Neural cell (in vitro differentiated cells): Measurements from ENCODE around the gene ZNF548. TPM values are rescaled to one million over a fixed set of nuclear protein-coding genes. Genes with fewer than 3 reads are reported as not detected.
"Not testable (repeated sequence)": the region's sequence is repeated elsewhere in the genome, so short reads cannot be mapped to it uniquely, and the experiment has no call there.

Experiments used
- H2AFZ ChIP-seq: fragments of 200-600, 300-800 bp; sonication (generic), shearing (Covaris generic); 2 replicates; pipeline ENCODE4 v1.6.0; 2014; ENCODE audit warnings: low read depth, mild to moderate bottlenecking, antibody characterized with exemption, low read length, moderate library complexity
- H3F3A ChIP-seq: fragments of 200-600 bp; shearing (Covaris generic); 2 replicates; pipeline ENCODE4 v1.6.1; 2016; ENCODE audit warnings: mild to moderate bottlenecking, moderate library complexity, mixed read lengths, antibody characterized with exemption, low read length; ENCODE audit not compliant: insufficient read depth, poor library complexity, severe bottlenecking
- H3K27ac ChIP-seq: fragments of 200-600, 300-800 bp; sonication (generic), shearing (Covaris generic); 2 replicates; pipeline ENCODE4 v1.5.1; 2014; ENCODE audit warnings: mild to moderate bottlenecking, low read length, moderate library complexity
- H3K27me3 ChIP-seq: fragments of 300-800, 200-600 bp; sonication (generic), shearing (Covaris generic); 2 replicates; pipeline ENCODE4 v1.6.0; 2014; ENCODE audit warnings: mild to moderate bottlenecking, low read depth, low read length, moderate library complexity; ENCODE audit not compliant: insufficient read depth
- H3K36me3 ChIP-seq: fragments of 300-800, 200-600 bp; sonication (generic), shearing (Covaris generic); 2 replicates; pipeline ENCODE4 v1.5.1; 2014; ENCODE audit warnings: mild to moderate bottlenecking, antibody characterized with exemption, low read length, moderate library complexity; ENCODE audit not compliant: insufficient read depth
- H3K4me2 ChIP-seq: fragments of 300-800, 200-600 bp; sonication (generic), shearing (Covaris generic); 2 replicates; pipeline ENCODE4 v1.6.0; 2014; ENCODE audit warnings: mild to moderate bottlenecking, low read length
- H3K4me3 ChIP-seq: fragments of 300-800, 200-600 bp; sonication (generic), shearing (Covaris generic); 2 replicates; pipeline ENCODE4 v1.5.1; 2014; ENCODE audit warnings: mild to moderate bottlenecking, low read length, moderate library complexity
- H3K79me2 ChIP-seq: fragments of 200-600 bp; shearing (Covaris generic); replicated peaks from 2 replicates; pipeline ENCODE4 v1.6.0; 2014; ENCODE audit warnings: mild to moderate bottlenecking, low read length, moderate library complexity; ENCODE audit not compliant: insufficient read depth
- H3K9ac ChIP-seq: fragments of 300-800, 200-600 bp; sonication (generic), shearing (Covaris generic); 2 replicates; pipeline ENCODE4 v1.6.1; 2016; ENCODE audit warnings: mild to moderate bottlenecking, low read length, mixed read lengths
- H3K9me2 ChIP-seq: fragments of 200-600 bp; shearing (Covaris generic); 2 replicates; pipeline ENCODE4 v1.6.1; 2016; ENCODE audit warnings: mild to moderate bottlenecking, low read length, mixed read lengths; ENCODE audit not compliant: insufficient read depth
- H3K9me3 ChIP-seq: fragments of 200-600, 300-800 bp; sonication (generic), shearing (Covaris generic); 2 replicates; pipeline ENCODE4 v1.6.1; 2016; ENCODE audit warnings: mild to moderate bottlenecking, mixed run types, low read length, moderate library complexity, mixed read lengths
- H4K20me1 ChIP-seq: fragments of 200-600 bp; shearing (Covaris generic); 2 replicates; pipeline ENCODE4 v1.6.1; 2016; ENCODE audit warnings: mild to moderate bottlenecking, mixed run types; ENCODE audit not compliant: insufficient read depth
- CTCF ChIP-seq: fragments of 450-650 bp; IDR thresholded peaks from 2 replicates; pipeline ENCODE4 v1.5.1; 2014; ENCODE audit warnings: antibody characterized with exemption, mild to moderate bottlenecking, moderate library complexity; ENCODE audit not compliant: poor library complexity, severe bottlenecking
- EP300 ChIP-seq: fragments of 450-650 bp; conservative IDR thresholded peaks from 2 replicates; pipeline ENCODE4 v1.6.1; 2014; ENCODE audit warnings: antibody characterized with exemption, mild to moderate bottlenecking, moderate library complexity; ENCODE audit not compliant: poor library complexity, severe bottlenecking
- EZH2 ChIP-seq: fragments of 200-600, 300-800 bp; shearing (Covaris generic), sonication (generic); IDR thresholded peaks from 2 replicates; pipeline ENCODE4 v1.6.1; 2014; ENCODE audit warnings: antibody characterized with exemption, low read length, borderline replicate concordance, mild to moderate bottlenecking; ENCODE audit not compliant: insufficient read depth, poor library complexity, severe bottlenecking
- MXI1 ChIP-seq: fragments of 450-650 bp; conservative IDR thresholded peaks from 2 replicates; pipeline ENCODE4 v1.6.1; 2014; ENCODE audit warnings: antibody characterized with exemption, mild to moderate bottlenecking; ENCODE audit not compliant: poor library complexity, severe bottlenecking
- POLR2AphosphoS5 ChIP-seq: IDR thresholded peaks from 2 replicates; pipeline ENCODE4 v1.6.1; 2012
- RAD21 ChIP-seq: fragments of 450-650 bp; conservative IDR thresholded peaks from 2 replicates; pipeline ENCODE4 v1.6.1; 2014; ENCODE audit warnings: antibody characterized with exemption, mild to moderate bottlenecking, moderate library complexity
- REST ChIP-seq: IDR thresholded peaks from 2 replicates; pipeline ENCODE4 v1.6.1; 2012; ENCODE audit warnings: borderline replicate concordance
- SMC3 ChIP-seq: fragments of 450-650 bp; conservative IDR thresholded peaks from 2 replicates; pipeline ENCODE4 v1.6.1; 2014; ENCODE audit warnings: antibody characterized with exemption, mild to moderate bottlenecking, moderate library complexity; ENCODE audit not compliant: poor library complexity
- TAF1 ChIP-seq: IDR thresholded peaks from 2 replicates; pipeline ENCODE4 v1.6.1; 2012; ENCODE audit warnings: low read depth
- polyA plus RNA-seq: library from polyadenylated mRNA; depleted of rRNA; stranded (reverse); fragments of >200 nt; gene quantifications from 2 replicates; pipeline ENCODE4 v1.2.3, GENCODE V29; 2014

The ZNF548 gene
- polyA plus RNA-seq, 1 donor from 2014 or later: 78.7 TPM

GRCh38 chr19:57374179-57374578 is 15.5 kb upstream of the ZNF548 start:
- Histone ChIP-seq H3K27me3 (no peaks in the 10 kb centered on the region), H3K9ac (no peak overlapping the region), H3K4me3 (no peak overlapping the region), H3K4me2 (no peak overlapping the region), H2AFZ (no peak overlapping the region), H3K79me2 (no peaks in the 10 kb centered on the region), H3K9me3 (peaks cover 11% of the 10 kb centered on the region), H3K9me2 (no peaks in the 10 kb centered on the region), H3K36me3 (peaks cover 25% of the 10 kb centered on the region), H3F3A (no peaks in the 10 kb centered on the region), H3K27ac (no peak overlapping the region), H4K20me1 (no peaks in the 10 kb centered on the region)
- TF ChIP-seq REST (no peak), SMC3 (no peak), POLR2AphosphoS5 (no peak), CTCF (no peak), EP300 (no peak), TAF1 (no peak), EZH2 (no peak), MXI1 (no peak), RAD21 (no peak)

GRCh38 chr19:57374647-57375046 is 15.0 kb upstream of the ZNF548 start:
- H3K4me3 ChIP-seq, H3K27me3 ChIP-seq, H3K4me2 ChIP-seq, H3K9me2 ChIP-seq, H2AFZ ChIP-seq, H3K27ac ChIP-seq, H3F3A ChIP-seq, H3K79me2 ChIP-seq, H4K20me1 ChIP-seq, H3K9ac ChIP-seq: not testable (repeated sequence)
- H3K36me3 ChIP-seq: peaks cover 25% of the 10 kb centered on the region
- H3K9me3 ChIP-seq: peaks cover 11% of the 10 kb centered on the region

GRCh38 chr19:57376151-57376550 is 13.5 kb upstream of the ZNF548 start:
- no peaks in the 10 kb centered on the region for H3K79me2 ChIP-seq
- H3K27me3 ChIP-seq: no peaks in the 10 kb centered on the region
- H3K9me2 ChIP-seq: no peaks in the 10 kb centered on the region
- H3F3A ChIP-seq: no peaks in the 10 kb centered on the region
- H3K4me2 ChIP-seq: no peak overlapping the region
- no peak overlapping the region for H3K27ac ChIP-seq
- H3K36me3 ChIP-seq: peaks cover 25% of the 10 kb centered on the region
- H2AFZ ChIP-seq: no peak overlapping the region
- H3K4me3 ChIP-seq: no peak overlapping the region
- H3K9ac ChIP-seq: no peak overlapping the region
- H4K20me1 ChIP-seq: no peaks in the 10 kb centered on the region
- TF ChIP-seq SMC3 (no peak), TAF1 (no peak), REST (no peak), EZH2 (no peak), EP300 (no peak), CTCF (no peak), RAD21 (no peak)
- H3K9me3 ChIP-seq: peaks cover 11% of the 10 kb centered on the region
